GM18909 (cell line): ENCODE results near the gene GRK2.
A peak's percentile ranks its signal among the peaks of the same experiment; 100 is the strongest.

Experiments
- ATAC-seq: cut with Tn5 transposase; IDR thresholded peaks from one replicate; pipeline ENCODE4 v1.9.1; 2021; ENCODE audit warnings: mild to moderate bottlenecking; ENCODE audit not compliant: unreplicated experiment, poor library complexity

The GRK2 gene

DNA sequence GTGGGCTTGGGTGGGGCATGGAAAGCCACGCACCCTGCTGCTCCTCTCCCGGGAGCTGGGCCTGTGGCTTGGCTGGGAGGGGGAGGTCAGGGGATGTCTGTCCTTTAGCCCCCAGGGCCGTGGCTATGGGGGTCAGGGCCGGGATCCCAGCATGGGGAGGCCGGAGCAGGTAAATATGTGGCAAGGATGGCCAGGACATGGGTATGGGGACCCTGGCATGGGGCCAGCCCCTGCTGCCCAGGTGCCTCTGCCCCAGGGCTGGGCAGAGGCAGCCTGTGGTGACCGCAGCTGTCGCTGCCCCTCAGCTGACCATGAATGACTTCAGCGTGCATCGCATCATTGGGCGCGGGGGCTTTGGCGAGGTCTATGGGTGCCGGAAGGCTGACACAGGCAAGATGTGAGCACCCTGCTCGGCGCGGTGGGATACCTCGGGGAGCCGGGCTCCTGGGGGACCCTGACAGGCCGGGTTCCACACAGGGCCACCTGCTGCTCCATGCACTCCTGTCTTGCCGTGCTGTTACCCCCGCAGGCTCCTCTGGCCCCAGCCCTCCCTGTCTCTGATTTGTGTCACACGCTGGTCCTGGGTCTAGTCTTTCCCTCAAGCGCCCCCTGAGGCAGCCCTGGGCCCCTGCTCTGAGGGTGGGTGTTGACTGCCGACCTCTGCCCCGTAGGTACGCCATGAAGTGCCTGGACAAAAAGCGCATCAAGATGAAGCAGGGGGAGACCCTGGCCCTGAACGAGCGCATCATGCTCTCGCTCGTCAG lies 14.7 kb downstream of the GRK2 start:
- no peak for ATAC-seq

DNA sequence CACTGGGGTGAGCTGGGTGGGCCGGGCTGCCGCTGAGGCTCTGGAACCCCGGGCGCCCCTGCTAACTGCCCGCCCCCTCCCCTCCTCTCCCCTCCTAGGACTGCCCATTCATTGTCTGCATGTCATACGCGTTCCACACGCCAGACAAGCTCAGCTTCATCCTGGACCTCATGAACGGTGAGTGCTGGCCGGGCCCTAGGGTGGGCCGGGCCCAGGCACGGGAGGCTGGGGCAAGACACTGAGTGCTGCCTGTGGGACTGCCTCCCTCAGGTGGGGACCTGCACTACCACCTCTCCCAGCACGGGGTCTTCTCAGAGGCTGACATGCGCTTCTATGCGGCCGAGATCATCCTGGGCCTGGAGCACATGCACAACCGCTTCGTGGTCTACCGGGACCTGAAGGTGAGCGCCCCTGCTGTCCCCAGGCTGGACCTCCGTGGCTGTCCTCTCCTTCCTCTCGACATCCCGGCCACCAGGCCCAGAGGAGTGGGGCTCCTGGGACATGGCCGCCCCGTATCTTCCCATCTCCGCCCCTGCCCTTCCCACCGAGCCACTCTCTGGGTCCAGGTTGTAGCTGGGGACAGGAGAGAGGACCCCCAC lies 15.4 kb downstream of the GRK2 start:
- ATAC-seq: no peak

DNA sequence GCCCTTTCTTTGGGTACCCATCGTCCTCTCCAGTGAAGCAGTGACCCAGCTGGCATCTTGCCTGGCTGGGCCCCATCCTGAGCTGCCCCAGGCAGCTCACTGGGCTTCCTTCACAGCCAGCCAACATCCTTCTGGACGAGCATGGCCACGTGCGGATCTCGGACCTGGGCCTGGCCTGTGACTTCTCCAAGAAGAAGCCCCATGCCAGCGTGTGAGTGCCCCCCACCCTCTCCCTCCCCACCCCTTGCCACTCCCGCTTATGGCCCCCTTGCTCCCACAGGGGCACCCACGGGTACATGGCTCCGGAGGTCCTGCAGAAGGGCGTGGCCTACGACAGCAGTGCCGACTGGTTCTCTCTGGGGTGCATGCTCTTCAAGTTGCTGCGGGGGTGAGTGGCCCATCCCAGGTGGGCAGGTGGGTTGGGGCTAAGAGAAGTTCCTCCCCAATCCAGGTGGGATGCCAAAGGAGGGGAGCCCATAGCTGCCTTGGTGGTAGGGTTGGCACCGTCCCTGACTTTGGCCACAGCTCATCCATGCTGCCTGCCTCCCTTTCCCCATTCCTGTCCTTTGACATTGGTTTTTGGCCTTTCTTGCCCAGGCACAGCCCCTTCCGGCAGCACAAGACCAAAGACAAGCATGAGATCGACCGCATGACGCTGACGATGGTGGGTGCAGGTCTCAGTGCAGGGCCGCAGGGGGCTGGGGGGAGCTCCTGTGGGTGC lies 16.0 kb downstream of the GRK2 start:
- ATAC-seq: no peak

DNA sequence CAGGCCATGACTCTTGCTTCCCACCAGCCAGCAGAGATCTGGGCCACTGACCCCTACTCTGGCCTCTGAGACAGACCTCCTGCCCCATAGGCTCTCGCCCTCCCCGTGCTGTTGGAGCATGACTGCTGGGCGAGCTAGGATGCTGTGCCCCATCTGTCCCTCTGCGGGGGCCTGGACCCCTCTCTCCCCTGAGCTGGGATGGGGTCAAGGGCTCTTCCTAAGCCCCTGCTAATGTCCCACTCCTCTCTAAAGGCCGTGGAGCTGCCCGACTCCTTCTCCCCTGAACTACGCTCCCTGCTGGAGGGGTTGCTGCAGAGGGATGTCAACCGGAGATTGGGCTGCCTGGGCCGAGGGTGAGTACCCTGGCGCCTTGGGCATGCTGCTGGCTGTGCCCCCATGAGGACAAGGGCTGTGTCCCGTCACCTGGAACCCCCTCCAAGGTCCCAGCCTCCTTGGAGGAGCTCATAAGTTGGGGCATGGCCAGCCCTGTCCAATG lies 16.7 kb downstream of the GRK2 start:
- ATAC-seq: no peak

DNA sequence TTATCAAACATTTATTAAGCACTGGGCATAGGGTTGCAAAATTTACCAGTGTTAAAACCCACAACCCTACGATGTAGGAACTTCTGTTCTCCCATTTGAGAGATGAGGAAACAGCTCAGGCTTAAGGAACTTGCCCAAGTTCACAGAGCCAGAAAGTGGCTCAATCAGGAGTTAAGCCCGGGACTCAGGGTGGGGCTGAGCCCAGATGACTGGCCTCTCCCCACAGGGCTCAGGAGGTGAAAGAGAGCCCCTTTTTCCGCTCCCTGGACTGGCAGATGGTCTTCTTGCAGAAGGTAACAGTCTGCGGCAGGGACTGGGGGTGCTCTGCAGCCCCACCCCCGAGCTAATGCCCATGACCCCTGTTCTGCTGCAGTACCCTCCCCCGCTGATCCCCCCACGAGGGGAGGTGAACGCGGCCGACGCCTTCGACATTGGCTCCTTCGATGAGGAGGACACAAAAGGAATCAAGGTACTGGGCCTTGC lies 17.2 kb downstream of the GRK2 start:
- no peak for ATAC-seq

DNA sequence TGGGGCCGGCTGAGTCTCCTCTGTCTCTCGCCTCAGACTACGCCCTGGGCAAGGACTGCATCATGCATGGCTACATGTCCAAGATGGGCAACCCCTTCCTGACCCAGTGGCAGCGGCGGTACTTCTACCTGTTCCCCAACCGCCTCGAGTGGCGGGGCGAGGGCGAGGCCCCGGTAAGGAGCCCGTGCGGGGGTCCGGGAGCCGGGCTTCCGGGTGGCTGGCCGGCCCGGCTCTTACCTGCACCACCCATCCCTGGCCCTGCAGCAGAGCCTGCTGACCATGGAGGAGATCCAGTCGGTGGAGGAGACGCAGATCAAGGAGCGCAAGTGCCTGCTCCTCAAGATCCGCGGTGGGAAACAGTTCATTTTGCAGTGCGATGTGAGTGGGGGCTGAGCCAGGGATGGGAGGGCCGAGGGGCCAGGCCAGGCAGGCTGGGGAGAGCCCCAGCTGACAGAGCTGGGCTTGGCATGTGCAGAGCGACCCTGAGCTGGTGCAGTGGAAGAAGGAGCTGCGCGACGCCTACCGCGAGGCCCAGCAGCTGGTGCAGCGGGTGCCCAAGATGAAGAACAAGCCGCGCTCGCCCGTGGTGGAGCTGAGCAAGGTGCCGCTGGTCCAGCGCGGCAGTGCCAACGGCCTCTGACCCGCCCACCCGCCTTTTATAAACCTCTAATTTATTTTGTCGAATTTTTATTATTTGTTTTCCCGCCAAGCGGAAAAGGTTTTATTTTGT lies 18.7 kb downstream of the GRK2 start:
- no peak for ATAC-seq

DNA sequence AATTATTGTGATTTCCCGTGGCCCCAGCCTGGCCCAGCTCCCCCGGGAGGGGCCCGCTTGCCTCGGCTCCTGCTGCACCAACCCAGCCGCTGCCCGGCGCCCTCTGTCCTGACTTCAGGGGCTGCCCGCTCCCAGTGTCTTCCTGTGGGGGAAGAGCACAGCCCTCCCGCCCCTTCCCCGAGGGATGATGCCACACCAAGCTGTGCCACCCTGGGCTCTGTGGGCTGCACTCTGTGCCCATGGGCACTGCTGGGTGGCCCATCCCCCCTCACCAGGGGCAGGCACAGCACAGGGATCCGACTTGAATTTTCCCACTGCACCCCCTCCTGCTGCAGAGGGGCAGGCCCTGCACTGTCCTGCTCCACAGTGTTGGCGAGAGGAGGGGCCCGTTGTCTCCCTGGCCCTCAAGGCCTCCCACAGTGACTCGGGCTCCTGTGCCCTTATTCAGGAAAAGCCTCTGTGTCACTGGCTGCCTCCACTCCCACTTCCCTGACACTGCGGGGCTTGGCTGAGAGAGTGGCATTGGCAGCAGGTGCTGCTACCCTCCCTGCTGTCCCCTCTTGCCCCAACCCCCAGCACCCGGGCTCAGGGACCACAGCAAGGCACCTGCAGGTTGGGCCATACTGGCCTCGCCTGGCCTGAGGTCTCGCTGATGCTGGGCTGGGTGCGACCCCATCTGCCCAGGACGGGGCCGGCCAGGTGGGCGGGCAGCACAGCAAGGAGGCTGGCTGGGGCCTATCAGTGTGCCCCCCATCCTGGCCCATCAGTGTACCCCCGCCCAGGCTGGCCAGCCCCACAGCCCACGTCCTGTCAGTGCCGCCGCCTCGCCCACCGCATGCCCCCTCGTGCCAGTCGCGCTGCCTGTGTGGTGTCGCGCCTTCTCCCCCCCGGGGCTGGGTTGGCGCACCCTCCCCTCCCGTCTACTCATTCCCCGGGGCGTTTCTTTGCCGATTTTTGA lies 19.5 kb downstream of the GRK2 start:
- ATAC-seq: no peak

DNA sequence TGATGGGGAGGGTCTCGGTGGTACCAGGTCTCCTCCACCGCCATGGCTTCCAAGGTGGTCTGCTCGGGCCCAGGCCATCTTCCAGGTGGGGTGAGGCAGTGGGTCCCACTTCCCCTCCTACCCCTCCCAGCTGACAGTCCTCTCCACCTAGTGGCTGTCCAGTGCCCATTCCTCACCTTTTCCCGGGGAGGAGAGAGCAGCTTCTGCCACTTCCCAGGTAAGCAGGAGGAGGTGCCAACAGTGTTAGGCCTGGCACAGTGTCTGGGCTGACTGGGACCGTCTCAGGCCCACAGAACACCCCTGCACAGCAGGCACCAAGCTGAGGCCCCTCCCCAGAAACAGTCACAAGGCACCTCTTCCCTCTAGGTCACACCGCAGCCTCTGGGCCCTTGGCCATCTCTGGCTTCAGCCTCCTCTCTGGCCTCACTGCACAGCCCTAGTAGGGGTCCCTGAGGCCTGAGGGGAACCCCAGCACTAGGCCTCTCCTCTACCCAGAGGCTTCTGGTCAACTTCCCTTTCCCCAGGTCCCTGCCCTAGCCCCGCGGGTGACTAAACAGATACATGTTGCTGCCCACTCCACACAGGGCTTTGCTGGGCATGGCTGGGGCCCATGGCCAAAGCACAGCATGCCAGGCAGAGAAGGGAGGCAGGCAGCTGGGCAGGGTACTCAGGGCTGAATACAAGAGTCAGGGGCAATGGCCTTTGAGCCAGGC lies 20.5 kb downstream of the GRK2 start:
- ATAC-seq: no peak

DNA sequence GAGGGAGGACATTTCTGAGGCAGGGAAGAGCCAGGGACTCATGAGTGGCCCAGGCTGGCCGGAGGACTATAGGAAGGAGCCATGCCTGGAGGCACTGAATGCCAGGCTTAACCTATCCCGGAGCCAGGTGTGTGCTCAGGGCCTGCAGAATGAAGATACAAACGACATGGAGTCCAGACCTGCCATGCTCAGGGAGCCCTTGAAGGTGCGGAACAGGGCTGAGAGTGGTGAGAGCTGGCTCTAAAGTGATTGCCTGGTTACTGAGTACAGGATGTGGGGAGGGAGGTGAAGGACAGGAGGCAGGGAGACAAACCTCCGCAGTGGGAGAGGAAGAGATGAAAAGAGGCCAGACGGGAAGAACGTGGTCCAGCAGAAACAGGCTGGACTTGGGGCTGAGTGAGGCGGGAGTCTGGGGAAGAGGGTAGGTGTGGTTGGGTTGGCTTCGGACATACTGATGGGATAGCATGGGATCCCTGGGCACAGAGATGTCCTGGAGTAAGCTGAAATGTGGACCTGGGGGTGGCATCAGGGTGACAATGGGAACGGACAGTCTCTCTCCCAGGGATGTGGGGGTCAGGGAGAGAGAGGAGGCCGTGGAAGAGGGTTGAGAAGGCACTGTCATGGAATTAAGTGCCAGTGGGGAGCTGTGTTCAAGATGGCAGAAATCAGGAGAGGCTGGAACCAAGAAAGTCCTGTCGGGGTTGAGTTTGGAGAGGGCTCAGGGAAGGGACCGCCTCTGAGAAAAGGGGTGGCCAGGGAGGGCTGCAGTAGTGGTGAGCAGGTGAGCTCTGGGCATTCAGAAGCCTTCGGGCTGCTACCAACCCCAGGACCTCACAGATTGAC lies 21.3 kb downstream of the GRK2 start:
- no peak for ATAC-seq

DNA sequence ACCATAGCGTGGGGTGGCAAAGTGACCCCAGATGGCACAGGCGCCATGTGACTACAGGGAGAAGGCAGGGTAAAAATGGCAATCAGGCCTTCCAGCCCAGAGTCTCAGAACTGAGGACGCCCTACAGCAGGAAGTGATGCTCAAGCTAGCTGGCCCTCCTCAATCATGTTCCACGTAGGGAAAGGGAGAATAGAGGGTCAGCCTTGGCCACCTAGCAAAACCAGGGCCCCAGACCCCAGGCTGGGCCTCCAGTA lies 21.9 kb downstream of the GRK2 start:
- peak; percentile 6 for ATAC-seq

DNA sequence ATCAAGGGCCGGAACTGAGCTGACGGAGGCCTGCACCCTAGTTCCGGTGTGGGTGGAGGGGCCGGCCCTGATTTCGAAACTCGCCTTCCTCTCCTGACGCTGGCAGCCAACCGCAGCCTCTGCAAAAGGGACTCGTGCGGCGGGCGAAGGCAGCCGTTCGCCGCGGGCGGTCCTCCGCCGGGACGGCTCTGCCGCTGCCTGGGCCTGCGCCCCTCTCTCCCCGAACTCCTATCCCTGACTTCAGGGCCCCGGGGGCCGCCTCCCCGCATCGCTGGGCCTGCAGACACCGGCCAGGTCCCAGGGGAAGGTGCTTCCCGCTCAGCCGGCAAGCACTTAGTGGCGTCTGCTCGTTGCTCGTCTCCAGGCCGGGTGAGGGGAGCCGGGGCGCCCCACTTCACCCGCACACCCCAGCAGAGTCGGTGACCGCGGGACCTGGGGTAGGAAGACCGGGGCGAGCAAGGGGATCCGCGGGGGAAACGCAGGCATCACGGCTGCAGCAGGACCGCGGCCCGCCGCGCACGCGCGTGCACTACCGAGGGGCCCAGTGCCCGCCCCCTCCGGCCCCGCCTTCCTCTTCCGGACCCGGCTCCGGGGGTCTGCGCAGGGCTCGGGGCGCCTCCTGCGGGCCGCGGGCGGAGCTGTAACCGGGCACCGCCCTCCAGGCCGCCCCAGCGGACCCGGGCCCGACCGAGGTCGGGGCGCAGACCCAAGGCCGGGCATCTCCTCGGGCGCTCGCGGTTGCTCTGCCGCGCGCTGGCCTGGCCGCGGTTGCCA lies 22.4 kb downstream of the GRK2 start:
- peak; percentile 74 for ATAC-seq

DNA sequence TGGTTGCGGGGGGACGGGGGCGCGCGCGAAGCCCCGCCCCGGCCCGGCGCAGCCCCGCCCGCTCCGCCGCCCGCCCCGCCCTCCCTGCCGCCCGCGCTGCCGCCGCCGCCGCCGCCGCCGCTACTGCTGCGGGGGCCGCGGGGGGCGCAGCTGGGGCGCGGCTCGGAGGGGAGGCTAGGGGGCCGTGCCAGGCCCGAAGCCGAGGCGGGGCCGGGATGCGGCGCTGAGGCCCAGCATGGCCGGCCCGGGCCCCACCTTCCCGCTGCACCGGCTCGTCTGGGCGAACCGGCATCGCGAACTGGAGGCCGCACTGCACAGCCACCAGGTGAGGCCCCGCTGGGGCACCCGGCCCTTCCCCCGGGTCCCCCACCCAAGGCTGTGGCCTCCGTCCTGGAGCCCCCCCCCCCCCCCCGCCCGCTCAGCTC lies 23.0 kb downstream of the GRK2 start, which contains the start of gene ANKRD13D:
ANKRD13D (plus strand) TSS at position 78 of the 425 bp plus-strand sequence; CDS start at position 236, 158 bp downstream.
- no peak for ATAC-seq

DNA sequence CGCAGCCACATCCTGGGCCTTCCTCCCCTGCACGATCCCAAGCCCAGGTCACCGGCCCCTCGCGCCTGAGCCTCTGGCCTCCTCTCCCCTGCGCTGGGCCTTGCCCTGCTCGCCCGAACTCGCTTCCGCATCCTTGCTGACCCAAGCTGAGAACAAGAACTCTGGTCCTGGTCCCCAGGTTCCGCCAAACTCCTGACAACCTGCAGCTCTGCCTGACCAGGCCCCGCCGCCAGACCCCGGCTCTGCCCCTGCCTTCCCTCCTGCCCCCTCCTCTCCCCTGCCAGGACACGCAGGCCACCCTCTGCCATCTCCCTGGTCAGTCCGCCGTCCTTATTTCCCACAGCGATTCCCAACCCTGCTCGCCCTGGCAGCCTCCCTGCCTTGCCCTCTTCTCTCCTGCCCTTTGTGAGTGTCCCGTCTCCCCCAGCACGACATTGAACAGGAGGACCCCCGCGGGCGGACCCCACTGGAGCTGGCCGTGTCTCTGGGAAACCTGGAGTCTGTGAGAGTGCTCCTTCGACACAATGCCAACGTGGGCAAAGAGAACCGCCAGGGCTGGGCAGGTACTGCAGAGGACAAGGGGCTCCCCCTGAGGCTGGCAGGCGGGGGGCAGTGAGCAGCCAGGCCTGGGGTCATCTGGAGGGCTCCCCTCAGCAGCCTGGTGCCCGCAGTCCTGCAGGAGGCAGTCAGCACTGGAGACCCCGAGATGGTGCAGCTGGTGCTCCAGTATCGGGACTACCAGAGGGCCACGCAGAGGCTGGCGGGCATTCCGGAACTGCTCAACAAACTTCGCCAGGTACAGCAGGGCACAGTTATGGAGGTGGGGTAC lies 23.6 kb downstream of the GRK2 start:
- no peak for ATAC-seq

DNA sequence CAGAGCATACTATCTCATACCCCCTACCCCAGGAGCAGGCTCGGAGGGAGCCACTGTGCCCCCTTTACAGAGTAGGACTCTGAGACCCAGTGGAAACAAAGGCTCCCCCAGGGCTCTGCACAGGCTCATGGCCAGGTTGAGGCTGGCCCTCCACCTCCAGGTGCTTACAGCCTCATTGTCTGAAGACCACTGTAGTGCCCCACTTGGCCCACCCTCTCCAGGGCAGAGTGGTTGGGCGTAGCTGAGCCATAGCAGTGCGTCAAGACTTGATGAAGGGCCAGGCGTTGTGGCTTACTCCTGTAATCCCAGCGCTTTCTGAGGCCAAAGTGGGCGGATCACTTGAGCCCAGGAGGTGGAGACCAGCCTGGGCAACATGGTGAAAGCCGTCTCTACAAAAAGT lies 24.5 kb downstream of the GRK2 start:
- ATAC-seq: no peak

DNA sequence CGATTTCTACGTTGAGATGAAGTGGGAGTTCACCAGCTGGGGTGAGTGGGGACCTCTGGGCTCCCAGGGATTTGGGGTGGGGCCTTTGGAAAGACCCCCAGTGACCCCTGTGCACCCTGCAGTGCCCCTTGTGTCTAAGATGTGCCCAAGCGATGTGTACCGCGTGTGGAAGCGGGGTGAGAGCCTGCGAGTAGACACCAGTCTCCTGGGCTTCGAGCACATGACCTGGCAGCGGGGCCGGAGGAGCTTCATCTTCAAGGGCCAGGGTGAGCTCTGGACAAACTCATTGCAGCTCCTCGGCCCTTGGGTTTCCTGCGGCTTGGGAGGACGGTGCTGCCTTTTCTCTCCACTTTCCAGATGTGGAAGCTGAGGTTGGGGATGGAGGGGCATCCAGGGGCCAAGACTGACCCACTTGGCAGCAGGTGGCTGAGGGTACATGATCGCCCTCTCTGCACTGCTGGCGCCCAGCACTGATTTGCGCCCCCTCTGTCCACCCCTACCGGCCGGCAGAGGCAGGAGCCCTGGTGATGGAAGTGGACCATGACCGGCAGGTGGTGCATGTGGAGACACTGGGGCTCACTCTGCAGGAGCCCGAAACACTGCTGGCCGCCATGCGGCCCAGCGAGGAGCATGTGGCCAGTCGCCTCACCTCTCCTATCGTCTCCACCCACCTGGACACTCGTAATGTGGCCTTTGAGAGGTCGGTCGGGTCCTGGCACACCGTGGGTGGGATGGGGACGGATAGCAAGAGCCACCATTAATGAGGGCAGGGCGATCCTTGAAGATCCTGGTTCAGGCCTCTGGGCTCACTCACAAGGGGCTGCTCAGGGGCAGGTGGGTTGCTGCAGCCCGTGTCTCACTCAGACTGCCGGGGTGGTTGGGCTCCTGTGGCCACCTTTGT lies 25.5 kb downstream of the GRK2 start:
- no peak for ATAC-seq
